ENCODE measurements around the gene MRPS14.

Gene MRPS14

GRCh38 chr1:174965362-174966007 is 57.7 kb downstream of the MRPS14 start:
- TF ChIP-seq POLR2AphosphoS5 (IDR thresholded peaks at IDR 0.05; ENCODE audit: low read depth, low read length) (no peak), FOXP2 (optimal IDR thresholded peaks at IDR 0.05; ENCODE audit: borderline replicate concordance, extremely low read depth, extremely low read length, insufficient read depth) (no peak), SIN3A (IDR thresholded peaks at IDR 0.05; ENCODE audit: borderline replicate concordance, insufficient read depth, low read length) (no peak), TAF1 (IDR thresholded peaks at IDR 0.05; ENCODE audit: borderline replicate concordance, insufficient read depth, low read length) (no peak)
- TF ChIP-seq, protein P1, sequence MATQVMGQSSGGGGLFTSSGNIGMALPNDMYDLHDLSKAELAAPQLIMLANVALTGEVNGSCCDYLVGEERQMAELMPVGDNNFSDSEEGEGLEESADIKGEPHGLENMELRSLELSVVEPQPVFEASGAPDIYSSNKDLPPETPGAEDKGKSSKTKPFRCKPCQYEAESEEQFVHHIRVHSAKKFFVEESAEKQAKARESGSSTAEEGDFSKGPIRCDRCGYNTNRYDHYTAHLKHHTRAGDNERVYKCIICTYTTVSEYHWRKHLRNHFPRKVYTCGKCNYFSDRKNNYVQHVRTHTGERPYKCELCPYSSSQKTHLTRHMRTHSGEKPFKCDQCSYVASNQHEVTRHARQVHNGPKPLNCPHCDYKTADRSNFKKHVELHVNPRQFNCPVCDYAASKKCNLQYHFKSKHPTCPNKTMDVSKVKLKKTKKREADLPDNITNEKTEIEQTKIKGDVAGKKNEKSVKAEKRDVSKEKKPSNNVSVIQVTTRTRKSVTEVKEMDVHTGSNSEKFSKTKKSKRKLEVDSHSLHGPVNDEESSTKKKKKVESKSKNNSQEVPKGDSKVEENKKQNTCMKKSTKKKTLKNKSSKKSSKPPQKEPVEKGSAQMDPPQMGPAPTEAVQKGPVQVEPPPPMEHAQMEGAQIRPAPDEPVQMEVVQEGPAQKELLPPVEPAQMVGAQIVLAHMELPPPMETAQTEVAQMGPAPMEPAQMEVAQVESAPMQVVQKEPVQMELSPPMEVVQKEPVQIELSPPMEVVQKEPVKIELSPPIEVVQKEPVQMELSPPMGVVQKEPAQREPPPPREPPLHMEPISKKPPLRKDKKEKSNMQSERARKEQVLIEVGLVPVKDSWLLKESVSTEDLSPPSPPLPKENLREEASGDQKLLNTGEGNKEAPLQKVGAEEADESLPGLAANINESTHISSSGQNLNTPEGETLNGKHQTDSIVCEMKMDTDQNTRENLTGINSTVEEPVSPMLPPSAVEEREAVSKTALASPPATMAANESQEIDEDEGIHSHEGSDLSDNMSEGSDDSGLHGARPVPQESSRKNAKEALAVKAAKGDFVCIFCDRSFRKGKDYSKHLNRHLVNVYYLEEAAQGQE (IDR thresholded peaks at IDR 0.05; ENCODE audit: insufficient read depth in 1 of 2, low read depth in 2 of 2, low read length in 2 of 2), result no peak

GRCh38 chr1:174964972-174965361 is 58.3 kb downstream of the MRPS14 start:
- TF ChIP-seq, protein P1 (IDR thresholded peaks at IDR 0.05; ENCODE audit: insufficient read depth in 1 of 2, low read depth in 2 of 2, low read length in 2 of 2), result no peak
- TF ChIP-seq TAF1 (IDR thresholded peaks at IDR 0.05; ENCODE audit: borderline replicate concordance, insufficient read depth, low read length), result no peak
- no peak for TF ChIP-seq POLR2AphosphoS5 (IDR thresholded peaks at IDR 0.05; ENCODE audit: low read depth, low read length)
- no peak for TF ChIP-seq FOXP2 (optimal IDR thresholded peaks at IDR 0.05; ENCODE audit: borderline replicate concordance, extremely low read depth, extremely low read length, insufficient read depth)
- no peak for TF ChIP-seq SIN3A (IDR thresholded peaks at IDR 0.05; ENCODE audit: borderline replicate concordance, insufficient read depth, low read length)

GRCh38 chr1:174964261-174964971 is 58.8 kb downstream of the MRPS14 start:
- TF ChIP-seq TAF1 (IDR thresholded peaks at IDR 0.05; ENCODE audit: borderline replicate concordance, insufficient read depth, low read length) (no peak), SIN3A (IDR thresholded peaks at IDR 0.05; ENCODE audit: borderline replicate concordance, insufficient read depth, low read length) (no peak), POLR2AphosphoS5 (IDR thresholded peaks at IDR 0.05; ENCODE audit: low read depth, low read length) (no peak), FOXP2 (optimal IDR thresholded peaks at IDR 0.05; ENCODE audit: borderline replicate concordance, extremely low read depth, extremely low read length, insufficient read depth) (no peak)
- TF ChIP-seq, protein P1 (IDR thresholded peaks at IDR 0.05; ENCODE audit: insufficient read depth in 1 of 2, low read depth in 2 of 2, low read length in 2 of 2), result no peak

DNA sequence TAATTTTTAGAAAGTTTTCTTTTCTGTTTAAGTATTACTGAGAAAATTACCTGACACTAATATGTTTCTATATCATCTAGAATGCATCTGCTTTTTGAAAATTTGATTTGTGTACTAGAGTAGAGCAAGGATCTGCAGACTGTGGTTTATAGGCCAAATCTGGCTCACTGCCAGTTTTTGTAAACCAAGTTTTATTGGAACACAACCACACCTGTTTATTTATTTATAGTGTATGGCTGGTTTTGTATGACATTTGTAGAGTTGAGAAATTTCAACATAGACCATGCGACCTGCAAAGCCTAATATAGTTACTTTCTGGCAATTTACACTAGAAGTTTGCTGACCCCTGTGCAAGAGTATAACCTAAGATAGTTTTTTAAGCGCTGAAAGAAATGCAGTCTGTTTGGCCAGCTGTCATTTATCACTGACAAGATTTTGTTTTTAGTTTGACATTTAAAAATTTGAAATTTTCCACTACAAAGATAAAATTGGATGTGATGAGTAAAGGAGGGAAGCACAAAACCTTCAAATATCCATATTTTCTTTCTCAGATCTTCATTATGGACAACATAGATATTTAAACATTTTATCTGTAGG is 59.6 kb downstream of the MRPS14 start:
- TF ChIP-seq, protein P1 (IDR thresholded peaks at IDR 0.05; ENCODE audit: insufficient read depth in 1 of 2, low read depth in 2 of 2, low read length in 2 of 2), result no peak
- TF ChIP-seq POLR2AphosphoS5 (IDR thresholded peaks at IDR 0.05; ENCODE audit: low read depth, low read length) (no peak), TAF1 (IDR thresholded peaks at IDR 0.05; ENCODE audit: borderline replicate concordance, insufficient read depth, low read length) (no peak), FOXP2 (optimal IDR thresholded peaks at IDR 0.05; ENCODE audit: borderline replicate concordance, extremely low read depth, extremely low read length, insufficient read depth) (no peak), SIN3A (IDR thresholded peaks at IDR 0.05; ENCODE audit: borderline replicate concordance, insufficient read depth, low read length) (no peak)

All from PFSK-1 (cell line).